Vagina (tissue), 2 donors: ENCODE measurements around the gene PADI2.

Experiments used
- POLR2A ChIP-seq, 2 donors: fragments of 450-650 bp; IDR thresholded peaks; one replicate each; pipeline ENCODE4 v1.6.1; 2017; ENCODE audit warnings: antibody characterized with exemption in 2 of 2, mild to moderate bottlenecking in 2 of 2, moderate library complexity in 2 of 2
- TF ChIP-seq, protein P1 (sequence below), 3 experiments: fragments of 450-650 bp in 2 of 3; fragments of 200-600 bp in 1 of 3; sonication (generic) in 1 of 3; IDR thresholded peaks; one replicate each; pipeline ENCODE4 v1.5.1; 2017 to 2019; ENCODE audit warnings: antibody characterized with exemption in 3 of 3, mild to moderate bottlenecking in 2 of 3, moderate library complexity in 2 of 3

DNA sequence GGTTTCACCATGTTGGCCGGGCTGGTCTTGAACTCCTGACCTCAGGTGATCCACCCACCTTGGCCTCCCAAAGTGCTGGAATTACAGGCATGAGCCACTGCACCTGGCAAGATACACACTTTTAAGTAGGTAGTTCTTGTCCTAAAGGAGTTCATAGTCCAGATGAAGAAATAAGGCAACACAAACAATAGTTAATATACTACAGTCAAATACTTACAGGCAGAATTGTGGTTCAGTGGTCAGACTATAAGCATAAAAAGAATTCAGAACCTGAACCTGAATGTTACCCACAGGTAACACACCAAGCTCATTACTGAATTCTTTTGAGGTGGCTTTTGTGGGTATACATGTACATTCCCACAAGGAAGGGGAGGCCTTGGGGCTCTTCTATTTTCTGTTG, 67.2 kb downstream of the PADI2 start:
- TF ChIP-seq POLR2A (IDR thresholded peaks at IDR 0.05), result no peak
- TF ChIP-seq, protein P1, sequence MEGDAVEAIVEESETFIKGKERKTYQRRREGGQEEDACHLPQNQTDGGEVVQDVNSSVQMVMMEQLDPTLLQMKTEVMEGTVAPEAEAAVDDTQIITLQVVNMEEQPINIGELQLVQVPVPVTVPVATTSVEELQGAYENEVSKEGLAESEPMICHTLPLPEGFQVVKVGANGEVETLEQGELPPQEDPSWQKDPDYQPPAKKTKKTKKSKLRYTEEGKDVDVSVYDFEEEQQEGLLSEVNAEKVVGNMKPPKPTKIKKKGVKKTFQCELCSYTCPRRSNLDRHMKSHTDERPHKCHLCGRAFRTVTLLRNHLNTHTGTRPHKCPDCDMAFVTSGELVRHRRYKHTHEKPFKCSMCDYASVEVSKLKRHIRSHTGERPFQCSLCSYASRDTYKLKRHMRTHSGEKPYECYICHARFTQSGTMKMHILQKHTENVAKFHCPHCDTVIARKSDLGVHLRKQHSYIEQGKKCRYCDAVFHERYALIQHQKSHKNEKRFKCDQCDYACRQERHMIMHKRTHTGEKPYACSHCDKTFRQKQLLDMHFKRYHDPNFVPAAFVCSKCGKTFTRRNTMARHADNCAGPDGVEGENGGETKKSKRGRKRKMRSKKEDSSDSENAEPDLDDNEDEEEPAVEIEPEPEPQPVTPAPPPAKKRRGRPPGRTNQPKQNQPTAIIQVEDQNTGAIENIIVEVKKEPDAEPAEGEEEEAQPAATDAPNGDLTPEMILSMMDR (IDR thresholded peaks at IDR 0.05), result no peak
